ENCODE data around the gene ANKRD11.
"Not testable (repeated sequence)": the region's sequence is repeated elsewhere in the genome, so short reads cannot be mapped to it uniquely, and the experiment has no call there.

Gene ANKRD11

DNA sequence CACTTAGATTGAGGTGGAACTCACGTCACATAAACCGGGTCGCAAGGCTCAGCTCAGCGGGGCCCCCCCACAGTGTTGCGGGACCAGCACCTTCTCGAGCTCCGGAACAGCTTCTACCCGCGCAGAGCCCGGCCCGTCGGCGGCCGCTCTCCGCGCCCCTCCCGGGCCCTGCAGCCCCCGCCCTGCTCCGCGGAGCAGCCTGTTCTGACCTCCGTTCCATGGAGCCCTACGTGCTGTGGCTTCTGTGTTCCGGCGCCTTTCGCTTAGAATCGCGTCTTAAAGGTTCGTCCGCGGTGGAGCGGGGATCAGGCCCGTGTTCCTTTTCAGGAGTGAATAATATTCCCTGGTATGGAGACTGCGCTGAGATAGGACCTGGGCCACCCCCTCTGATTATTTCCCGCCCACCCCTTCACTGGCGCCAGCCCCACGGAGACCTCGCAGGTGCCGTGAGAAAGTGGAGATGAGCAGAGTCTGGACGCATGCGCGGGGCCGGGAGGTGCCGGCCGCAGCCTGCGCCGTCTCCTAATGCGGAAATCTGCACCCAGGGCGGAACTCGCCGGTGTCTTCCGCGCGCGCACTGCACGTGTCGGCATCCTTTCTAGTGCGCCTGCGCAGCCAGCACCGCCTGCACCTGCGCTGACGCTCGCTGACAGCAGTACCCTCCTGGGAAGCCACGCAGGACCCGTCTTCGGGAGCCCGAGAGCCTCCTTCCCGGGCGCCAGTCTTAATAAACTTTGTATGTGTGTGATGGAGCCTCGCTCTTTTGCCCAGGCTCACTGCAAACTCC is 242.0 kb downstream of the ANKRD11 start:
- no peak for DNase-seq (ENCODE audit: low read depth in 2 of 3, low spot score in 2 of 3)

DNA sequence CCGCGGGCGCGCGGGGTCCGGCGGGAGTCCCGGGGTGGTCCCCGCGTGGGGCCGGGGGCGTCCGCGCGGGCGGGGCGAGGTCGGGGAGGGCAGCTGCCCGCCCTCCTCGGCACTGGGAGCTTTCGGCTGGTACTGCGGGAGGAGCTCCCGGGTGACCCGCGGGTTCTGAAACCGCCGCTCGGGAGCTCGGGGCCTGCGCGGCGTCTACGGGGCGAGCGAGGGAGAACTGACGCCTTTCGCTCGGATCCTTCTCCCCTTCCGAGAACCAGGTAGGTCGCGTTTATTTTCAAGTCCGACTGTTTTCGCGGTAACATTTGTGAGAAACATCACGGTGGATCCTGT is 242.7 kb downstream of the ANKRD11 start:
- DNase-seq (ENCODE audit: low read depth in 2 of 3, low spot score in 2 of 3) = not testable (repeated sequence)

DNA sequence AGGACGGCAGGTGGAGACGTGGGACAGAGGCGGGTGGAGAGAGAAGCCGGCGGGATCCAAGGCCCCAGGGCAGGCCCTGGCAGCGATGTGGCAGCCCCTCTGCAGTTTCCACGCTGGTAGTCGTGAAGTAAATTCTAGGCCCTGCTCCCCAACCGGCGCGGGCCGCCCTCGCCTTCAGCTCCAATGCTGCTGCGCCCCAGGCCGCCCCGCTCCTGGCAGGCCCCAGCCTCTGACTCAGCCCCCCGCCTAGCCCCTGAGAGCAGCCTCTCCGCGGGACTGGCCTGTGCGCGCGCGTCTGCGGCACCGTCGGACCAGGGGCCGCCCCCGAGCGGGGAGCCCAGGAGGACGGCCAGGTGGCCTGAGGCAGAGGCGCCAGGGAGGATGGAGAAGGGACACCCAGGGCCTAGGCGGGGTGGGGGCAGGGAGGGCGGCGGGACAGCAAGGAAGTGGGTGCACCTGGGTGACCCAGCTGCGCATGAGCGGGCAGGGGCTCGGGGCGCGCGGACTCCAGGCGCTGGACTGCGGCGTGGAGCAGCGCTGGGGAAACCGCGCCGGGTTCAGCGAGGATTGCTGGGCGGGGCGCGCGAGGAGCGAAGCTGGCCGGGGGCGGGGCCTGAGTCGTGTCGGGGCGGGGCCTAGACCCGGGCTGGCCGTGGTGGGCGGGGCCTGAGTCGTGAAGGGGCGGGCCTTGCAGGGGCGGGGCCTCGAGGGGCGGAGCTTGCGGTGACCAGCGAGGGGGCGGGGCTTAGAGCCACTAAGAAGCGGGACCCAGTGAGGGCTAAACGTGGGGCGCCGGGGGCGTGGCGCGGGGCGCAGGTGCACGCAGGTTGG is 243.2 kb downstream of the ANKRD11 start:
- peak; percentile 86 to 100 (median 99) for DNase-seq (ENCODE audit: low read depth in 2 of 3, low spot score in 2 of 3)

DNA sequence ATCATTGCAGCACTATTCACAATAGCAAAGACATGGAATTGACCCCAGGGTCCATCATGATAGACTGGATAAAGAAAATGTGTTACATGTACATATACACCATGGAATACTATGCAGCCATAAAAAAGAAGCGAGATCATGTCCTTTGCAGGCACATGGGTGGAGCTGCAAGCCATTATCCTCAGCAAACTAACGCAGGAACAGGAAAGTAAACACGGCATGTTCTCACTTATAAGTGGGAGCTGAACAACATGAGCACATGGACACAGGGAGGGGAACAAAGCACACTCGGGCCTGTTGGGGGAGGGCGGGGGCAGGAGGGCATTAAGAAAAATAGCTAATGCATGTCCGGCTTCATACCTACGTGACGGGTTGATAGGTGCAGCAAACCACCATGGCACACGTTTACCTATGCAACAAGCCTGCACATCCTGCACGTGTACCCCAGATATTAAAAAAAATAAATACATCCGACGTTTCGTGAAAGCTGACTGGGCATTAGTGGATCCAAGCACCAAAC is 243.9 kb downstream of the ANKRD11 start:
- no peak for DNase-seq (ENCODE audit: low read depth in 2 of 3, low spot score in 2 of 3)

DNA sequence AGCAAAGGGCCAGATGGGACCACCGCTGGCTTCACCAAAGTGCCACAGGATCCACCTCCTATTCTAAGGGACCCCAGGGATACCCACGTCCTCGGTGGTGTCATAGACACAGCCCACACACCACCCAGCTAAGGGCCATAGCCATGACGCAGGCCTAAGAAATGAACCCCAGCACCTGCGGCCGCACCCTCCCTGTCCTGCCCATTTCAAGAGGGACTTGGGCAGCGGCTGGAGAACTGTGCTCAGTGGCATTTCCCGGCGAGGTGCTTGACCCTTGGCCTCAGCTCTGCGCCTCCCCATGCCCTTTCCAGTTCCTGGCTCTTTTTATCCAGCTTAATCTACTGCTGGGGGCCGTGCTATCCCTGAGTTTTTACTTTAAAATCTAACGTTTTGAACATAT is 245.6 kb downstream of the ANKRD11 start:
- DNase-seq (ENCODE audit: low read depth in 2 of 3, low spot score in 2 of 3) = no peak

DNA sequence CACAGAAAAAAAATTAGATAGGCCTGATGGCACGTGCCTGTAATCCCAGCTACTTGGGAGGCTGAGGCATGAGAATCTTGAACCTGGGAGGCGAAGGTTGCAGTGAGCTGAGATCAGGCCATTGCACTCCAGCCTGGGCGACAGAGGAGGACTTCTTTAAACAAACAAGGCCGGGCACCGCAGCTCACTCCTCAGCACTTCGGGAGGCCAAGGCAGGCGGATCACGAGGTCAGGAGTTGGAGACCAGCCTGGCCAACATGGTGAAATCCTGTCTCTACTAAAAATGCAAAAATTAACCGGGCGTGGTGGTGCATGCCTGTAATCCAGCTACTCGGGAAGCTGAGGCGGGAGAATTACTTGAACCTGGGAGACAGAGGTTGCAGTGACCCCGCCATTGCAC is 246.1 kb downstream of the ANKRD11 start:
- DNase-seq (ENCODE audit: low read depth in 2 of 3, low spot score in 2 of 3) = not testable (repeated sequence)

DNA sequence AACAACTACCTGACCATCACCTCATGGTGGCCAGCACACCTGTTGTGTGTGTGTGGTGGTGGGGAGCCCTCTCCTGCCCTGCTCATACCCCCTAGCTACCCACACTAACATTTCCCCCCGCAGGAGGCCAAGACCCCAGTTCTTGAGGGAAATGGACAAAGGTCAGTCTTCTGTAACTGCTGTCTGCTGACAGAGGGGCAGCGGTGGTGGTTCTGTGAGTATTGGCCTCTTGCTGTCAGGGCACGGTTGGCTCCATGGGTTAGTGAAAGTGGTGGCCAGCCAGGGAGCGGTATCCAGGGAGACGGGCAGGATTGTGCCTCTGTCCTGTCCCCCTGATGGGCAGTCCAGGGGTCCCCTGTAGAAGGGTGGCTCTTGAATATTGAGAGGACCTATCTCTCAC is 246.7 kb downstream of the ANKRD11 start:
- DNase-seq (ENCODE audit: low read depth in 2 of 3, low spot score in 2 of 3) = no peak

DNA sequence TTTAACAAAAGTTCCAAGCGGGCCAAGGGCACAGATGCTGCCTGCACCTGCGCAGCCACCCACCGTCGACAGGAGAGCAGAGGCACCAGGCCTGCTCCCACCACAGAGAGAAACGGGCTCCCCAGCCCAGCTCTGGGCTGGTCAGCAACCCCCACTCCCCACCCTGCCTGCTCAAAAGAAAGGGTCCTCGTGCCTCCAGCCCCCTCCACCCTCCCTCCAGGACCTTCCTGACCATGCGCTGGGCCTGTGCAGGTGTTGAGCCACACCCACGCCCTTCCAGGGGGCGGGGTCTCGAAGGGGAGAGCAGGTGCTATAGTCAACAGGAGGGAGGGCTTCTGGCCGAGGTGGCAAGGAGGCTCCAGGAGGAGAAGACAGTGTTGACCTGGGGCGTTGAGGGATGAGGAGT is 247.6 kb downstream of the ANKRD11 start:
- no peak for DNase-seq (ENCODE audit: low read depth in 2 of 3, low spot score in 2 of 3)

DNA sequence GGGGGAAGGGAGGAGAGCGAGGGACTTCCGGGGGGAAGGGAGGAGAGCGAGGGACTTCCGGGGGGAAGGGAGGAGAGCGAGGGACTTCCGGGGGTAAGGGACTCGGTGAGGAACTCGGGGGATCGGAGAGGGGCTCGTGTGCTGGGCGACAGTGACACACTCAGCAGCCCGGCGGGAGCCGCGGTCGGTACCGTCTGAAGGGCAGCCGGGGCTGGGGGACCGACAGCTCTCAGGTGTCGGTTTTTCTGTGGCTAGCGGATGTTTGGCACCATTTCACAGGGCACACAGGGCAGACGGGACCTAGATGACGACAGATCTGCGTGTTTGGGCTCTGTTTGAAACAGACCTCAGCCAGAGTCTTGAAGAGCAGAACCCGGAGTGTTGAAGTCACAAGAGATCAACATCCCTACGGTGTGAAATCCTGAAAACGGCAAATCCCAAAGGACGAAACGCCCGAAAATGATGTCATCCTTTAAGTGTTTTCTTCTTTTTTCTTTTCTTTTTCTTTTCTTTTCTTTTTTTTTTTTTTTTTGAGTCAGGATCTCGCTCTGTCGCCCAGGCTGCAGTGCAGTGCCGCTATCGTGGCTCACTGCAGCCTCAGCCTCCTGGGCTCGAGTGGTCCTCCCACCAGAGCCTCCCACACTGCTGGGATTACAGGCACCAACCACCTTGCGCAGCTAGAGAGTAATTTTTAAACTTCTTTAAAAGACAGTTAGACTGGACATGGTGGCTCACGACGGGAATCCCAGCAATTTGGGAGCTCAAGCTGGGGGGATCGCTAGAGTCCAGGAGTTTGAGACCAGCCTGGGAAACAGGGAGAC is 249.0 kb downstream of the ANKRD11 start:
- DNase-seq (ENCODE audit: low read depth in 2 of 3, low spot score in 2 of 3) = peak; percentile 58 to 61 (median 59)

DNA sequence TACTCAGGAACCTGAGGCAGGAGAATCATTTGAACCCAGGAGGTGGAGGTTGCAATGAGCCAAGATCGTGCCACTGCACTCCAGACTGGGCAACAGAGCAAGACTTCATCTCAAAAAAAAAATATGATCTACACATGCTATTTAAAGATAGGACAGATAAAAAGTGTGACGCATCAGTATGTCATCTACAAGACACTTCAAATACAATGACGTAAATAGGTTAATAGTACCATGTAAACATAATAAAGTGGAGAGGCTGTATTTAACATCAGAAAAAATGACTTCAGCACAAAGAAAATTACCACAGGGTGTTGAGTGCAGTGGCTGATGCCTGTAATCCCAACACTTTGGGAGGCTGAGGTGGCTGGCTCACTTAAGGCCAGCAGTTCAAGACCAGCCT is 252.6 kb downstream of the ANKRD11 start:
- no peak for DNase-seq (ENCODE audit: low read depth in 2 of 3, low spot score in 2 of 3)

DNA sequence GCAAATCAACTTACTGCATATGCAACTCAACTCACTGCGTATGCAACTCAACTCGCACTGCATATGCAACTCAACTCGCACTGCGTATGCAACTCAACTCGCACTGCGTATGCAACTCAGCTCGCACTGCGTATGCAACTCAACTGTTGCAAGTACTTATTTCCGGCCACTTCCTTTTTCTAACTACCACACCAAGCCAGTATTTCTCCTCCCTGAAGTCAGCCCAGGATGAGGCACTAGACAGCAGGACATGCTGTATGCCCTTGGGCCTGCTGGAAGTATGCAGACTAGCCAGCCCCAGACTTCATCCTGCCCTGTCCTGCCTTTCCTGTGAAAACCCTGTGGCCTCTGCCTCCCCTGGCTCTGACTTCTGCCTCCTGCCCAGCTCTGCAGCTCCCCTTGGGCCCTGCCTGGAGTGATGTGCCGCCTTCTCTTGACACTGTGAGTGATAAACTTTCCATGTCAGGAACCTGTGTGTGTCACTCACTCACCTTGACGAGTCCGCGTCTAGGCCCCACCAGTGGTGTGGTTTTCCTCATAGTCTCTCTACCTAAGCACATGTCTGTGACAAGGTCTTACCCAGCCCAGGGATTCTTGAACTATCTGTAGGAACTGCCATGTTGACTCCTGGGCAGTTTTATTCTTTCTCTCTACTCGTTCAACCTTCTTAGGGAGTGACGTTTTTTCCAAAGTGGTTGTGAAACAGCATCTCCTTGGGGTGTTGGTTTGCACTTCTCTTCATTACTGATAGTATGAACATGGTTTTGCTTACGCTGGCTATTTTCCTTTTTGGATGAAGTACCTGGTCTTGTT is 256.5 kb downstream of the ANKRD11 start:
- no peak for DNase-seq (ENCODE audit: low read depth in 2 of 3, low spot score in 2 of 3)

DNA sequence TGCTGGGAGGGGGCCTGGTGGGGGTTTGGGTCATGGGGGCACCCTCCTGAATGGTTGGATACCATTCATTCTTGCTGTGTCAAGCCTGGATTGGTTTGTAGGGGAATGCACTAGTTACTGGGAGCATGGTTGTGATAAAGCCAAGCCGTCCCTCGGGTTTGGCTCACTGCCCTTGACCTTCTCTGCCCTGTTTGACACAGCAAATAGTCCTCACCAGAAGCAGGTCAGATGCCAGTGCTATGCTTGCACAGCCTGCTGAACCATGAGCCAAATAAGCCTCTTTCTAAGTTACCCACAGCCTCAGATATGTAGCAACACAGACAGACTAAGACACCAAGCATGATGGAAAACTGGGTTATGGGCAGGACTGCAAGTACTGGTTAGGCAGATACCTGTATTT is 258.3 kb downstream of the ANKRD11 start:
- DNase-seq (ENCODE audit: low read depth in 2 of 3, low spot score in 2 of 3) = no peak

DNA sequence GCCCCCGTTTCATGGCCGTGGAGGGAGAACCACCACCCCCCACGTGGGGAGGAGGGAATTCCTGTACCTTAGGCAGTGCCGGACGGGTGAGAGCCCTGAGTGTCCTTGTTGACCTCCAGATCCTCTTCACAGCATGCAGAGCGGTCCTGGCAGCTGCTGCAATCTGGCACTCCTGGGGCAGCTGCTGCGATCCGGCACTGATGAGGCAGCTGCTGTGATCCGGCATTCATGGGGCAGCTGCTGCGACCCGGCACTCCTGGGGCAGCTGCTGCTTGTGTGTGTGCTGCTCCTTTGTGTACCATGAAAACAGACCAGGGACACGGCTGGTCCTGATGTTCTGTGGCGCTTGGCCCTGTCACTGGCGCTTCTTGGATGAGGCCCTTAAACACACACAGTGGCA is 260.1 kb downstream of the ANKRD11 start:
- no peak for DNase-seq (ENCODE audit: low read depth in 2 of 3, low spot score in 2 of 3)

DNA sequence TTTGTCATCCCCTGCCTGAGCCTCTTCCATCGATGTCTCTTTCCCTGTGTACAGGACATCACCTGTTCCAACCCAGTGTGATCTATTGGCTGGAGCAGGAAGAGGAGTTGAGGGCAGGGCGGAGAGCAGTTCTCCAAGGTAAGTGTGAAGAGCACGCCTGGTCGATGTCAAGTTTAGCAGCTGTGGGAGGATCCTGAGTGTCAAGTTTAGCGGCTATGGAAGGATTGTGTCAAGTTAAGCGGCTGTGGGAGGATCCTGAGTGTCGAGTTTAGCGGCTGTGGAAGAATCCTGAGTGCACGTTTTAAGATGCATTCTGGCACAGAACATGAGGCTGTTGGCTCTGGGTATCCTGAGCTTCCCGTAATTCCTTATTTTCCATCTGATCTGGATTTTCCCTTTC is 265.7 kb downstream of the ANKRD11 start:
- no peak for DNase-seq (ENCODE audit: low read depth in 2 of 3, low spot score in 2 of 3)

DNA sequence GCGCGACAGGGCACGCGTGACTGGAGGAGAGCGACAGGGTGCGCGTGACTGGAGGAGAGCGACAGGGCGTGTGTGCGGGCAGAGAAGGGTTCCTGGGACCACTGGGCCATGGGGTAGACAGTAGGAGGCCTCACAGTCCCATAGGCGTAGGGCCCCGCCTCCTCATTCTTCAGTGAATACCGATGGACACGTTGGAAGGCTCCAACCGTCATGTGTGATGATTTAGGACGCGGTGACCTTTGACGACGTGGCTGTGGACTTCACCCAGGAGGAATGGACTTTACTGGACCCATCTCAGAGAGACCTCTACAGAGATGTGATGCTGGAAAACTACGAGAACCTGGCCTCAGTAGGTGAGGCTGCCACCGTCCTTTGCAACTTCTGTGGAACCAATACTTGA is 267.4 kb downstream of the ANKRD11 start:
- DNase-seq (ENCODE audit: low read depth in 2 of 3, low spot score in 2 of 3) = no peak

DNA sequence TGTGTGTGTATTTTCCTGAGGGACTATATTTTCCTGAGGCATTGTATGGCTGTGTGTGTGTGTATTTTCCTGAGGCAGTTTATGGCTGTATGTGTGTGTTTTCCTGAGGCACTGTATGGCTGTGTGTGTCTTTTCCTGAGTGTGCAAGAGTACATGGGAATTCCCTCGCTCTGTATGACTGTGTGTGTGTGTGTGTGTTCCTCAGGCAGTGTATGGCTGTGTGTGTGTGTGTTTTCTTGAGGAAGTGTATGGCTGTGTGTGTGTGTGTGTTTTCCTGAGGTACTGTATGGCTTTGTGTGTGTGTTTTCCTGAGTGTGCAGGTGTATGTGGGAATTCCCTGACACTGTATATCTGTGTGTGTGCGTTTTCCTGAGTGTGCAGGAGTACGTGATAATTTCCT is 268.8 kb downstream of the ANKRD11 start:
- DNase-seq (ENCODE audit: low read depth in 2 of 3, low spot score in 2 of 3) = no peak

DNA sequence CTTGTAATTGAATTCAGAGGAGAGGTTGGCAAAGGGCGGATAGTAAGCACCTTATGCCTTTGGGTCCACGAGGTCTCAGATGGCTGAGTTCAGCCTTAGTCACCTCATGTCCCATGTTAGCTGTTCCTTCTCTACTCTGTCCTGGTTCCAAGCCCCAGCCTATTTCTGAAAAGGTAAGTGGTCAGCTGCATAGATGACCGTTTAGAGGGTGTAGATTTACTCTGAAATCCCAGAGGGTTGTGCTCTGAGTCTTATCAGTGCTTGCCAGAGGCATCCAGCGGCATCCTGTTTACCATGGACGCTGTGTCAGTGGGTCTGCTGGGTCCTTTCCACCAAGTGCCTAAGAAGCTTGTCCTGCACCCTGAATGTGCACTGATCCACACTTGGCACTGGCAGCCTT is 271.0 kb downstream of the ANKRD11 start:
- DNase-seq (ENCODE audit: low read depth in 2 of 3, low spot score in 2 of 3) = no peak
